NCI-H1436 (cell line): ENCODE measurements around the gene ITPR1.

Experiments
- DNase-seq: peaks from one replicate; lab custom pipeline; 2025; lab: John Stamatoyannopoulos, UW

The ITPR1 gene

GRCh38 chr3:4814305-4814903 is 321.3 kb downstream of the ITPR1 start:
- DNase-seq, result no peak

GRCh38 chr3:4814904-4815574 is 321.9 kb downstream of the ITPR1 start:
- no peak for DNase-seq

- no peak for DNase-seq
Measured at GRCh38 chr3:4816306-4816705, 323.2 kb downstream of the ITPR1 start.

- DNase-seq, result no peak
Measured at GRCh38 chr3:4816718-4817117, 323.6 kb downstream of the ITPR1 start.

GRCh38 chr3:4817128-4817527 is 324.0 kb downstream of the ITPR1 start:
- DNase-seq, result no peak

GRCh38 chr3:4818164-4818563 is 325.0 kb downstream of the ITPR1 start:
- DNase-seq, result no peak

- no peak for DNase-seq
Measured at GRCh38 chr3:4818986-4819693, 326.0 kb downstream of the ITPR1 start.

- DNase-seq, result no peak
Measured at GRCh38 chr3:4819746-4820145, 326.6 kb downstream of the ITPR1 start.

GRCh38 chr3:4820296-4821121 is 327.4 kb downstream of the ITPR1 start:
- DNase-seq, result no peak

GRCh38 chr3:4821338-4821737 is 328.2 kb downstream of the ITPR1 start:
- no peak for DNase-seq

- DNase-seq, result no peak
Measured at GRCh38 chr3:4821975-4822374, 328.8 kb downstream of the ITPR1 start.

- no peak for DNase-seq
Measured at GRCh38 chr3:4822568-4822967, 329.4 kb downstream of the ITPR1 start.

GRCh38 chr3:4823385-4823784 is 330.2 kb downstream of the ITPR1 start:
- no peak for DNase-seq

- DNase-seq, result no peak
Measured at GRCh38 chr3:4823986-4824925, 331.1 kb downstream of the ITPR1 start.

- DNase-seq, result no peak
Measured at GRCh38 chr3:4824926-4825325, 331.8 kb downstream of the ITPR1 start.

GRCh38 chr3:4825436-4826236 is 332.5 kb downstream of the ITPR1 start:
- DNase-seq, result no peak

GRCh38 chr3:4826237-4827100 is 333.3 kb downstream of the ITPR1 start:
- no peak for DNase-seq

- DNase-seq, result no peak
Measured at GRCh38 chr3:4827767-4828166, 334.6 kb downstream of the ITPR1 start.

- no peak for DNase-seq
Measured at GRCh38 chr3:4828279-4829030, 335.3 kb downstream of the ITPR1 start.
